Measurements from ENCODE around the gene ZNF358. TPM values are rescaled to one million over a fixed set of nuclear protein-coding genes. Genes with fewer than 3 reads are reported as not detected.
A peak's percentile ranks its signal among the peaks of the same experiment; 100 is the strongest.

ZNF358 gene
- polyA plus RNA-seq, 1 experiment = 43.9 TPM

- TF ChIP-seq CTCF (IDR thresholded peaks at IDR 0.05; ENCODE audit: insufficient read depth, low read depth, low read length) = no peak
- DNase-seq (ENCODE audit: low read depth) = no peak
- no peak overlapping the region for H3K4me3 ChIP-seq (ENCODE audit: low read depth, low read length)
- no peaks in the 10 kb centered on the region for H3K27me3 ChIP-seq (ENCODE audit: control insufficient read depth, insufficient read depth, low read length)
- ChIA-PET POLR2A (no interaction called here), CTCF (interaction anchor here (0.8 to 1.0 kb wide), 2 partner anchors 11 to 369 kb away, joined by 3 read pairs; no protein-coding TSS in a partner anchor)
- no peaks in the 10 kb centered on the region; the same call in 1 of the 2 replicates for H3K36me3 ChIP-seq (ENCODE audit: control insufficient read depth, insufficient read depth, low read length)
Measured at GRCh38 chr19:7480970-7481255, 35.0 kb upstream of the ZNF358 start.

GRCh38 chr19:7482584-7483439, 33.1 kb upstream of the ZNF358 start:
- no peaks in the 10 kb centered on the region for H3K27me3 ChIP-seq (ENCODE audit: control insufficient read depth, insufficient read depth, low read length)
- POLR2A ChIA-PET = no interaction called here
- no peak overlapping the region for H3K4me3 ChIP-seq (ENCODE audit: low read depth, low read length)
- TF ChIP-seq CTCF (IDR thresholded peaks at IDR 0.05; ENCODE audit: insufficient read depth, low read depth, low read length) = no peak
- no peaks in the 10 kb centered on the region for H3K36me3 ChIP-seq (ENCODE audit: control insufficient read depth, insufficient read depth, low read length)
- CTCF ChIA-PET = no interaction called here
- DNase-seq (ENCODE audit: low read depth) = no peak

GRCh38 chr19:7483720-7484201, 32.1 kb upstream of the ZNF358 start:
- CTCF ChIA-PET = interaction anchor here (1.1 kb wide), 1 partner anchor 39 kb away, joined by 3 read pairs; the partner anchor contains the start of gene MCOLN1
- no peak for DNase-seq (ENCODE audit: low read depth)

GRCh38 chr19:7486923-7487322, 29.0 kb upstream of the ZNF358 start:
- DNase-seq (ENCODE audit: low read depth) = no peak
- CTCF ChIA-PET = no interaction called here
- no peak for TF ChIP-seq CTCF (IDR thresholded peaks at IDR 0.05; ENCODE audit: insufficient read depth, low read depth, low read length)

More at GRCh38 chr19:7483720-7484201, 32.1 kb upstream of the ZNF358 start:
- Histone ChIP-seq H3K36me3 (ENCODE audit: control insufficient read depth, insufficient read depth, low read length) (no peaks in the 10 kb centered on the region), H3K27me3 (ENCODE audit: control insufficient read depth, insufficient read depth, low read length) (no peaks in the 10 kb centered on the region), H3K4me3 (ENCODE audit: low read depth, low read length) (no peak overlapping the region)
- POLR2A ChIA-PET = no interaction called here
- no peak for TF ChIP-seq CTCF (IDR thresholded peaks at IDR 0.05; ENCODE audit: insufficient read depth, low read depth, low read length)

GRCh38 chr19:7488736-7489353, 27.1 kb upstream of the ZNF358 start, which contains the start of gene PEX11G:
Gene PEX11G, minus strand, starts transcription at chr19:7489035. Its CDS starts 25 bp downstream, at chr19:7489010.
- Histone ChIP-seq H3K36me3 (ENCODE audit: control insufficient read depth, insufficient read depth, low read length) (no peaks in the 10 kb centered on the region), H3K27me3 (ENCODE audit: control insufficient read depth, insufficient read depth, low read length) (no peaks in the 10 kb centered on the region), H3K4me3 (ENCODE audit: low read depth, low read length) (peak within 1 kb of the TSS; percentile 51)
- peak; percentile 15 for DNase-seq (ENCODE audit: low read depth)
- TF ChIP-seq CTCF (IDR thresholded peaks at IDR 0.05; ENCODE audit: insufficient read depth, low read depth, low read length) = no peak
- ChIA-PET POLR2A (no interaction called here), CTCF (interaction anchor here (1.2 kb wide), 1 partner anchor 8 kb away, joined by 3 read pairs; no protein-coding TSS in a partner anchor)

More at GRCh38 chr19:7486923-7487322, 29.0 kb upstream of the ZNF358 start:
- Histone ChIP-seq H3K27me3 (ENCODE audit: control insufficient read depth, insufficient read depth, low read length) (no peaks in the 10 kb centered on the region), H3K36me3 (ENCODE audit: control insufficient read depth, insufficient read depth, low read length) (no peaks in the 10 kb centered on the region), H3K4me3 (ENCODE audit: low read depth, low read length) (no peak overlapping the region)
- POLR2A ChIA-PET = no interaction called here

All from BJ (cell line).